ENCODE data around the gene DNAJC5.
A peak's percentile ranks its signal among the peaks of the same experiment; 100 is the strongest.

DNA sequence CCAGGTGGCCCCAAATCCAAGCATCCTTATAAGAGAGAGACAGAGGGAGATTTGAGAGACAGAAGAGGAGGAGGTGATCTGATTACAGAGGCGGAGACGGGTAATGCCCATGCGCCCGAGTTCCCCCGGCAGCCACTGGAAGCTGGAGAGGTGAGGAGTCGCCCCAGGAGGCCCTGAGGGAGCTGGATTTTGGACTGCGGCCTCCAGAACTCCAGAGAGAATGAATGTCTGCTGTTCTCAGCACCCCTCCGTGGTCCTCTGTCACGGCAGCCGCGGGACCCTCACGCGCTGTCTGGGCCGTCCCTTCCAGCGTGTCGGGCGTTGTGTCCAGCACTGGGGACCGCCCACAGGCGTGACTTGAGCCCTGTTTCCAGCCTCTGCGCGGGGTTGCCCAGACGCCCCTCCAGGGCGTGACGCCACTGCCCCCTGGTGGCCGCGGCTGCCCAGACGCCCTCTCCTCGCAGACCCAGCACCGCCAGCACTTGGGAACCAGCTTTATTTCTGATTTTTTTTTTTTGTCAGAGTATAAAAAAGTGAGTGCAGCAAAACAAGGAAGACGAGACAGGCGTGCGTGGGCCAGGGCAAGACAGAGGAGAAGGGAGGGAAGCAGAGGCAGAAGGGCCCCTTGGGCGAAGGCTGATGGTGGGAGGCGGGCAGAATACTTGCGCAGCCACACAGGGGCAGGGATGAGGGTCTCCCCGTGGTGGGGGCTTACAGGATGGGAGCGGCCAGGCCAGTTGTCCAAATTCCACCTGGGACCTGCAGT lies 78.9 kb downstream of the DNAJC5 start:
- peak; percentile 92 to 100 (median 98) for TF ChIP-seq CTCF (IDR thresholded peaks at IDR 0.05)
- TF ChIP-seq POLR2A (IDR thresholded peaks at IDR 0.05): no peak
